HCT116 (cell line): ENCODE measurements around the gene INPPL1. TPM values are rescaled to one million over a fixed set of nuclear protein-coding genes. Genes with fewer than 3 reads are reported as not detected.

Experiments
- ATAC-seq: fragments of 200-7000 bp; cut with Tn5 transposase; 2 replicates; pipeline ENCODE4 v1.9.1; 2020; ENCODE audit warnings: mild to moderate bottlenecking, moderate library complexity
- BruUV-seq: library from RNA; stranded (reverse); fragments of 400-500 nt; replicated peaks from 2 replicates; lab custom pipeline; 2021; lab: Mats Ljungman, UMichigan
- CTCF ChIA-PET: fragments of 300-600 bp; sonication (Branson Sonifier 250); formaldehyde crosslinking; loops from one replicate; lab custom pipeline; 2021; ENCODE audit warnings: antibody characterized with exemption; lab: Charles Lee
- POLR2A ChIA-PET: fragments of 300-600, 350-600 bp; sonication (Branson Sonifier 250); formaldehyde crosslinking; loops from one replicate; lab custom pipeline; 2021; ENCODE audit warnings: antibody characterized with exemption; lab: Charles Lee
- RAD21 ChIA-PET, 2 experiments: fragments of 300-600 bp; sonication (Branson Sonifier 250); formaldehyde crosslinking; loops; one replicate each; lab custom pipeline; 2023; ENCODE audit warnings: low total read pairs in 2 of 2; ENCODE audit not compliant: uncharacterized antibody in 2 of 2, unreplicated experiment in 2 of 2, low non-redundant PET in 1 of 2; lab: Charles Lee
- DNase-seq: peaks from one replicate; pipeline ENCODE4 v3.0.0-alpha.2; 2010; ENCODE audit warnings: low read depth, low spot score
- H2AFZ ChIP-seq: fragments of 200-600 bp; shearing (Covaris generic), sonication (generic); 2 replicates; pipeline ENCODE4 v1.6.1; 2017; ENCODE audit warnings: low read depth, mixed run types, mixed read lengths, antibody characterized with exemption, low read length; ENCODE audit not compliant: poor library complexity, severe bottlenecking
- H3K27ac ChIP-seq: 2 replicates; pipeline ENCODE4 v1.5.1; 2012; ENCODE audit warnings: low read depth, low read length
- H3K27me3 ChIP-seq: fragments of 200-600 bp; sonication (generic); 2 replicates; pipeline ENCODE4 v1.6.1; 2016; ENCODE audit warnings: mixed run types, low read length, mixed read lengths; ENCODE audit not compliant: insufficient read depth
- H3K36me3 ChIP-seq, 2 experiments: fragments of 200-500 bp in 1 of 2; fragments of 200-600 bp in 1 of 2; sonication (Bioruptor generic) in 1 of 2; sonication (generic) in 1 of 2; 2 replicates each; pipeline versions ENCODE4 v1.5.1 to v1.6.1; 2014 to 2016; ENCODE audit warnings: low read length in 2 of 2, inconsistent platforms in 1 of 2, mixed read lengths in 1 of 2, mixed run types in 1 of 2; ENCODE audit not compliant: insufficient read depth in 2 of 2, control insufficient read depth in 1 of 2
- H3K4me1 ChIP-seq, 2 experiments: fragments of 200-600 bp in 1 of 2; sonication (generic) in 1 of 2; 2 replicates each; pipeline versions ENCODE4 v1.5.1 to v1.6.1; 2012 to 2017; ENCODE audit warnings: low read length in 2 of 2, inconsistent platforms in 1 of 2, mild to moderate bottlenecking in 1 of 2, mixed read lengths in 1 of 2, mixed run types in 1 of 2, moderate library complexity in 1 of 2; ENCODE audit not compliant: insufficient read depth in 2 of 2, control insufficient read depth in 1 of 2
- H3K4me2 ChIP-seq: fragments of 200-600 bp; sonication (generic); 2 replicates; pipeline ENCODE4 v1.6.1; 2017; ENCODE audit warnings: mixed run types, low read length, mixed read lengths
- H3K4me3 ChIP-seq, 2 experiments: fragments of 200-600 bp in 1 of 2; sonication (generic) in 1 of 2; replicated peaks in 1 of 2; 2 replicates each; pipeline ENCODE4 v1.5.1; 2011 to 2016; ENCODE audit warnings: low read length in 2 of 2, control low read depth in 1 of 2, low read depth in 1 of 2, mild to moderate bottlenecking in 1 of 2, mixed read lengths in 1 of 2, mixed run types in 1 of 2
- H3K79me2 ChIP-seq: fragments of 200-600 bp; sonication (generic); 2 replicates; pipeline ENCODE4 v1.6.1; 2017; ENCODE audit warnings: mild to moderate bottlenecking, mixed run types, low read length, moderate library complexity, mixed read lengths; ENCODE audit not compliant: insufficient read depth
- H3K9ac ChIP-seq: fragments of 200-600 bp; sonication (generic); 2 replicates; pipeline ENCODE4 v1.6.1; 2016; ENCODE audit warnings: low read length, mixed read lengths
- H3K9me2 ChIP-seq: fragments of 200-600 bp; sonication (generic), shearing (Covaris generic); 2 replicates; pipeline ENCODE4 v1.6.1; 2017; ENCODE audit warnings: mixed run types, mild to moderate bottlenecking, moderate library complexity; ENCODE audit not compliant: insufficient read depth
- H3K9me3 ChIP-seq, 2 experiments: fragments of 200-500 bp in 1 of 2; fragments of 200-600 bp in 1 of 2; sonication (Bioruptor generic) in 1 of 2; sonication (generic) in 1 of 2; 2 replicates each; pipeline ENCODE4 v1.6.1; 2014 to 2017; ENCODE audit warnings: low read length in 2 of 2, mixed read lengths in 2 of 2, inconsistent platforms in 1 of 2, low read depth in 1 of 2, mild to moderate bottlenecking in 1 of 2, mixed run types in 1 of 2, moderate library complexity in 1 of 2; ENCODE audit not compliant: control insufficient read depth in 1 of 2, insufficient read depth in 1 of 2
- H4K20me1 ChIP-seq: fragments of 200-600 bp; sonication (generic), shearing (Covaris generic); 2 replicates; pipeline ENCODE4 v1.6.1; 2017; ENCODE audit warnings: mixed run types, mild to moderate bottlenecking, moderate library complexity; ENCODE audit not compliant: insufficient read depth
- ATF3 ChIP-seq: IDR thresholded peaks from 2 replicates; pipeline ENCODE4 v1.6.1; 2012
- CBX3 ChIP-seq: IDR thresholded peaks from 2 replicates; pipeline ENCODE4 v1.6.1; 2012; ENCODE audit warnings: low read depth
- CEBPB ChIP-seq: IDR thresholded peaks from 2 replicates; pipeline ENCODE4 v1.6.1; 2012; ENCODE audit warnings: low read depth
- EGR1 ChIP-seq: IDR thresholded peaks from 2 replicates; pipeline ENCODE4 v1.6.1; 2012; ENCODE audit warnings: low read depth
- ELF1 ChIP-seq: IDR thresholded peaks from 2 replicates; pipeline ENCODE4 v1.6.1; 2012; ENCODE audit warnings: low read depth, borderline replicate concordance
- EZH2 ChIP-seq: fragments of 200-600 bp; sonication (generic); IDR thresholded peaks from 2 replicates; pipeline ENCODE4 v1.6.1; 2017; ENCODE audit warnings: antibody characterized with exemption, mixed run types
- EZH2phosphoT487 ChIP-seq: fragments of 200-600 bp; IDR thresholded peaks from 2 replicates; pipeline ENCODE4 v1.6.1; 2018; ENCODE audit warnings: antibody characterized with exemption, borderline replicate concordance
- FOSL1 ChIP-seq: IDR thresholded peaks from 2 replicates; pipeline ENCODE4 v1.6.1; 2012; ENCODE audit warnings: low read depth
- MAX ChIP-seq: IDR thresholded peaks from 2 replicates; pipeline ENCODE4 v1.6.1; 2012
- POLR2A ChIP-seq: IDR thresholded peaks from 2 replicates; pipeline ENCODE4 v1.7.0; 2011; ENCODE audit warnings: borderline replicate concordance; ENCODE audit not compliant: insufficient read depth, insufficient read length; ENCODE audit errors: extremely low read depth
- POLR2AphosphoS5 ChIP-seq: IDR thresholded peaks from 2 replicates; pipeline ENCODE4 v1.6.1; 2011; ENCODE audit warnings: mild to moderate bottlenecking, low read depth, low read length, moderate library complexity
- RAD21 ChIP-seq: IDR thresholded peaks from 2 replicates; pipeline ENCODE4 v1.6.1; 2012; ENCODE audit warnings: low read depth, mild to moderate bottlenecking
- REST ChIP-seq: IDR thresholded peaks from 2 replicates; pipeline ENCODE4 v1.6.1; 2012; ENCODE audit warnings: low read depth
- SIN3A ChIP-seq: IDR thresholded peaks from 2 replicates; pipeline ENCODE4 v1.6.1; 2012; ENCODE audit warnings: low read depth
- SRF ChIP-seq: IDR thresholded peaks from 2 replicates; pipeline ENCODE4 v1.6.1; 2012; ENCODE audit warnings: low read depth
- YY1 ChIP-seq: IDR thresholded peaks from 2 replicates; pipeline ENCODE4 v1.6.1; 2011; ENCODE audit warnings: low read length, low read depth, moderate library complexity, mild to moderate bottlenecking; ENCODE audit not compliant: insufficient replicate concordance; ENCODE audit errors: extremely low read depth
- ZBTB33 ChIP-seq: IDR thresholded peaks from 2 replicates; pipeline ENCODE4 v1.6.1; 2011; ENCODE audit warnings: mild to moderate bottlenecking, low read length, moderate library complexity; ENCODE audit not compliant: insufficient replicate concordance; ENCODE audit errors: extremely low read depth
- ZNF274 ChIP-seq: fragments of 200-500 bp; sonication (Bioruptor generic); IDR thresholded peaks from 2 replicates; pipeline ENCODE4 v1.6.1; 2014; ENCODE audit warnings: mild to moderate bottlenecking, low read depth, low read length, inconsistent platforms
- intact Hi-C: fragments of 100-400 bp; cut with micrococcal nuclease; formaldehyde crosslinking; loops from 2 replicates; pipeline ENCODE4 v1.10.0; 2022
- total RNA-seq: library from RNA; stranded (reverse); gene quantifications from one replicate; pipeline ENCODE4 v1.2.1, GENCODE V29; 2021; ENCODE audit not compliant: unreplicated experiment

Gene INPPL1
- total RNA-seq, 1 experiment from 2014 or later, result 132 TPM

DNA sequence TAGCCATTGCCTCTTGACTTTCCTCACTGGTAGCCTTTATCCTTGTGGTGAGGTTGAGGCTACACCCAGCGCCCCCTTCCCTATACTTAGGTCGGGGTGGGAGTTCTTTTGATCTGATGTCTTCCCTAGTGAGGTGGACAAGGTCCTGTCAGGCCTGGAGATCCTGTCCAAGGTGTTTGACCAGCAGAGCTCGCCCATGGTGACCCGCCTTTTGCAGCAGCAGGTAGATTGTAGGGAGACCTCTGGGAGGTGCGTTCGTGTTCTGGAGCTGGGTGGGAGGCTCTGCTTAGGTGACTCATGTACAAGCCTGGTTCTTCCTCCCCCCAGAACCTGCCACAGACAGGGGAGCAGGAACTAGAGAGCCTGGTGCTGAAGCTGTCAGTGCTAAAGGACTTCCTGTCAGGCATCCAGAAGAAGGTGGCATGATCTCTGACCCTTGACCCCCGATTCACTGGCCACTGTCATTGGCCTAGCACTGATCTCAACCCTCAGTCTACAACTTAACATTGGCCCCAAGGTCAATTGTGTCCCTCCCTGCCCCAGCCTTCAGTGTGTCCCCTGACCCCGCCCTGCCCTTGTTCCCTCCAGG lies 4.9 kb downstream of the INPPL1 start:
- Histone ChIP-seq H3K4me2 (no peak overlapping the region), H2AFZ (no peak overlapping the region), H3K9me3 (no peaks in the 10 kb centered on the region), H3K79me2 (peaks cover 5% of the 10 kb centered on the region; the same call in 1 of the 2 replicates), H3K27me3 (no peaks in the 10 kb centered on the region)
- ATAC-seq, result no peak
- no peak for TF ChIP-seq YY1
- TF ChIP-seq REST, result no peak
- no peak for TF ChIP-seq ELF1
- TF ChIP-seq EZH2phosphoT487, result no peak
- TF ChIP-seq EGR1, result no peak
- TF ChIP-seq MAX, result no peak
- no peak for TF ChIP-seq ZNF274
- no peak for TF ChIP-seq ATF3
- no peak for TF ChIP-seq ZBTB33
- no peak for TF ChIP-seq EZH2
- TF ChIP-seq SIN3A, result no peak
- TF ChIP-seq SRF, result no peak
- no peak for TF ChIP-seq RAD21
- TF ChIP-seq POLR2AphosphoS5, result no peak
- TF ChIP-seq FOSL1, result no peak
- TF ChIP-seq POLR2A, result no peak
- TF ChIP-seq CBX3, result no peak
- no peak for TF ChIP-seq CEBPB
- TF ChIP-seq, all 23 proteins: peak for 0
- DNase-seq, result no peak
- peaks cover 9 to 22% of the 10 kb centered on the region in 2 experiments; a peak in 3 of 4 replicates for H3K4me1 ChIP-seq
- no TSS peak for BruUV-seq
- CTCF ChIA-PET, result no interaction called here
- intact Hi-C loops, result loop anchor here (10.0 kb wide), 1 partner anchor 205 kb away; the partner anchor contains the start of gene CLPB
- H3K36me3 ChIP-seq, result peaks cover 9 to 22% of the 10 kb centered on the region in 2 experiments; a peak in 3 of 4 replicates
- H3K4me3 ChIP-seq, result no peak overlapping the region
- no peaks in the 10 kb centered on the region for H4K20me1 ChIP-seq
- no peak overlapping the region for H3K27ac ChIP-seq
- RAD21 ChIA-PET, result no interaction called here
- POLR2A ChIA-PET, result no interaction called here
- H3K9ac ChIP-seq, result no peak overlapping the region
- no peaks in the 10 kb centered on the region for H3K9me2 ChIP-seq
